ENCODE data around the gene SEC22A. TPM values are rescaled to one million over a fixed set of nuclear protein-coding genes. Genes with fewer than 3 reads are reported as not detected.

SEC22A gene
- total RNA-seq, 3 donors from 2014 or later (not counting 1 experiment from before 2014, with no cell fraction given): 16.4 to 21.2 (median 17.0) TPM

DNA sequence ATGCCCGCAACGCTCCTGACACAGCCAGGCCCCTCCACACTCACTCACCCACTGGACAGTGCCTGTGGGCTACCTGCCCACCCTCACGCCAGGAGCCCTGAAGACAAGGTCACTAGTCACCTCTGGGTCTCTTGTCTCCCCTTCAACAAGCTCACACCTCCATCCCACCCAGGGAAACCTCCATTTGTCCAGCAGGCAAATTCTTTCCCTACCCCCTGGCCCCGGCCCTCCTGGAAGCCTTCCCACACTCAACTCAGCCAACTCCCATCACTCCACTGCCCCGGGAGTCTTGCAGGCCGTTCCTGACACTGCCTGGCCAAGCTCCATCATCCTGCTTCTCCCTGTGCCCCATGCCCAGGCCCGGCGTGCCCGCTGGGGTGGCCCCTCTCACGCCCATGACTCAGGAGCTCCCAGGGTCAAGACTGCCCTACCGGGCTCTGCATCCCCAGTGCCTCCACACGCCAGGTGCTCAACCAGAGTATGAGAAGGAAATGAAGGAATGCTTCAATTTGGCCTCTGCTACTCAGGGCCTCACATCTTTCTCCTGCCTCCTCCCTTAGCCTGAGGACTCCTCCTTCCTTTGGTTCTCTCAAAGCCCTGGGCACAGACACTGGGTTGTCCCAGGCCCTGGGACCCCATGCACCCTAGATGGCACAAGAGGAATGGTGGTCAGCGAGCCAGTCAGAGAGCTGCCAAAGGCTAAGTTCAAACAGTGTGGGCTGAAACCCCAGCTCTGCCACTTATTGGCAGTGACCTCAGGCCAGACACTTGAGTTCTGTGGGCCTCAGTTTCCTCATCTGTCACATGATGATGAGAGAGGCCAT lies 88.6 kb downstream of the SEC22A start:
- intact Hi-C loops (cut with micrococcal nuclease): no loop called here
- Mint-ChIP-seq H3K4me3 (no peak overlapping the region), H3K27me3 (ENCODE audit: low read depth in 2 of 2) (no peaks in the 10 kb centered on the region), H3K4me1 (peaks cover 0 to 5% of the 10 kb centered on the region in 2 donors), H3K27ac (no peak overlapping the region), H3K36me3 (no peaks in the 10 kb centered on the region), H3K9me3 (no peaks in the 10 kb centered on the region)
- no peak for ATAC-seq
- TF ChIP-seq, protein P1, sequence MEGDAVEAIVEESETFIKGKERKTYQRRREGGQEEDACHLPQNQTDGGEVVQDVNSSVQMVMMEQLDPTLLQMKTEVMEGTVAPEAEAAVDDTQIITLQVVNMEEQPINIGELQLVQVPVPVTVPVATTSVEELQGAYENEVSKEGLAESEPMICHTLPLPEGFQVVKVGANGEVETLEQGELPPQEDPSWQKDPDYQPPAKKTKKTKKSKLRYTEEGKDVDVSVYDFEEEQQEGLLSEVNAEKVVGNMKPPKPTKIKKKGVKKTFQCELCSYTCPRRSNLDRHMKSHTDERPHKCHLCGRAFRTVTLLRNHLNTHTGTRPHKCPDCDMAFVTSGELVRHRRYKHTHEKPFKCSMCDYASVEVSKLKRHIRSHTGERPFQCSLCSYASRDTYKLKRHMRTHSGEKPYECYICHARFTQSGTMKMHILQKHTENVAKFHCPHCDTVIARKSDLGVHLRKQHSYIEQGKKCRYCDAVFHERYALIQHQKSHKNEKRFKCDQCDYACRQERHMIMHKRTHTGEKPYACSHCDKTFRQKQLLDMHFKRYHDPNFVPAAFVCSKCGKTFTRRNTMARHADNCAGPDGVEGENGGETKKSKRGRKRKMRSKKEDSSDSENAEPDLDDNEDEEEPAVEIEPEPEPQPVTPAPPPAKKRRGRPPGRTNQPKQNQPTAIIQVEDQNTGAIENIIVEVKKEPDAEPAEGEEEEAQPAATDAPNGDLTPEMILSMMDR (IDR thresholded peaks at IDR 0.05): no peak
- Histone ChIP-seq H3K27ac (ENCODE audit: low read length) (no peak overlapping the region), H3K9me3 (ENCODE audit: control insufficient read depth, insufficient read depth, low read length) (no peaks in the 10 kb centered on the region), H3K4me3 (ENCODE audit: low read length) (no peak overlapping the region), H3K27me3 (ENCODE audit: control insufficient read depth, insufficient read depth, low read length) (no peaks in the 10 kb centered on the region), H3K4me1 (ENCODE audit: control insufficient read depth, insufficient read depth, low read length) (no peaks in the 10 kb centered on the region), H3K36me3 (ENCODE audit: control insufficient read depth, insufficient read depth, low read length) (no peaks in the 10 kb centered on the region)
- no peak for DNase-seq
- 87% methylated on average over 12 of the region's 13 CpGs for WGBS (ENCODE audit: insufficient coverage)

DNA sequence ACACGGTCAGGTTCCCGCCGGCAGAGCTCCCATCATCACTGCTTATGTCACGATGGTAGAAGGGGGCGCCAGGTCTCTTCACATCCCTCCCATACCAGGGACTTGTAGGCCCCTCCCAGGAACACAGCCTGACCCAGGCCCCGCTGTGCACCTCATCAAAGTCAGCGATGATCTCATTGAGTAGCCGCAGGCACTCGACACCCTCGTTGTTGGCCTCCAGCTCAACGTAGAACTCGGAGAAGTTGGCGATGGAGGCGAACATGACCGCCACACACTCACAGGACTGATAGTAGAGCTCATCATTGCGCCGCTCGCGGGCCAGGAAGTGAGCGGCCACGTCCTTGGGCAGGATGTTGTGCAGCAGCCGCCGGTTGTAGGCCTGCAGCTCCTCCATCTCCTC lies 89.2 kb downstream of the SEC22A start:
- Mint-ChIP-seq H3K4me3 (no peak overlapping the region), H3K36me3 (no peaks in the 10 kb centered on the region), H3K4me1 (peaks cover 0 to 5% of the 10 kb centered on the region in 2 donors), H3K27ac (no peak overlapping the region), H3K9me3 (no peaks in the 10 kb centered on the region), H3K27me3 (ENCODE audit: low read depth in 2 of 2) (no peaks in the 10 kb centered on the region)
- WGBS (ENCODE audit: insufficient coverage): 90% methylated on average over 23 of the region's 23 CpGs
- no peaks in the 10 kb centered on the region for H3K9me3 ChIP-seq (ENCODE audit: control insufficient read depth, insufficient read depth, low read length)
- H3K4me1 ChIP-seq (ENCODE audit: control insufficient read depth, insufficient read depth, low read length): no peaks in the 10 kb centered on the region
- H3K36me3 ChIP-seq (ENCODE audit: control insufficient read depth, insufficient read depth, low read length): no peaks in the 10 kb centered on the region
- no peak for ATAC-seq
- no peak for DNase-seq
- no peaks in the 10 kb centered on the region for H3K27me3 ChIP-seq (ENCODE audit: control insufficient read depth, insufficient read depth, low read length)
- H3K27ac ChIP-seq (ENCODE audit: low read length): no peak overlapping the region
- intact Hi-C loops (cut with micrococcal nuclease): no loop called here
- no peak overlapping the region for H3K4me3 ChIP-seq (ENCODE audit: low read length)
- TF ChIP-seq, protein P1 (IDR thresholded peaks at IDR 0.05): no peak

DNA sequence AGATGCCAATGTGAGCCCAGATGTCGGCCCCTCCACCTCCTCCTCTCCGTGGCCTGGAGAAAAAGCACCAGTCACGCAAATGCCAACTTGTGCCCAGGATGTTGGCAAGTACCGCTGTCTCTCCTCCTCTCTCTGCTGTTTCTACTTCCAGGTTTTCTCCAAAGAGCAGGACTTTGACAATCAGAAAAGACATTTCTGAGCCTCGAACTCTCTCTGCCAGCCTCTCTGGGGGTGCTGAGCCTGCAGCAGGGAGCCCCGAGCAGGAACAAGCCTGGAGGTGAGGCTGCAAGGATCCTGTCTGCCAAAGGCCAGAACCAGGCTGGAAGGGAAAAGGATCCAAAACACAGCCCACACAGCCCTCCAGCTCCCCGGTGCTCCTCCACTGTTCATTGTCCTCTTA lies 89.7 kb downstream of the SEC22A start:
- Histone ChIP-seq H3K9me3 (ENCODE audit: control insufficient read depth, insufficient read depth, low read length) (no peaks in the 10 kb centered on the region), H3K27me3 (ENCODE audit: control insufficient read depth, insufficient read depth, low read length) (no peaks in the 10 kb centered on the region), H3K4me3 (ENCODE audit: low read length) (no peak overlapping the region), H3K36me3 (ENCODE audit: control insufficient read depth, insufficient read depth, low read length) (no peaks in the 10 kb centered on the region), H3K27ac (ENCODE audit: low read length) (no peak overlapping the region), H3K4me1 (ENCODE audit: control insufficient read depth, insufficient read depth, low read length) (no peaks in the 10 kb centered on the region)
- H3K36me3 Mint-ChIP-seq: no peaks in the 10 kb centered on the region
- no peak overlapping the region for H3K27ac Mint-ChIP-seq
- DNase-seq: no peak
- WGBS (ENCODE audit: insufficient coverage): 79% methylated on average over 7 of the region's 7 CpGs
- H3K9me3 Mint-ChIP-seq: no peaks in the 10 kb centered on the region
- no peak overlapping the region for H3K4me3 Mint-ChIP-seq
- no peaks in the 10 kb centered on the region for H3K27me3 Mint-ChIP-seq (ENCODE audit: low read depth in 2 of 2)
- peaks cover 0 to 5% of the 10 kb centered on the region in 2 donors for H3K4me1 Mint-ChIP-seq
- TF ChIP-seq, protein P1 (IDR thresholded peaks at IDR 0.05): no peak
- no peak for ATAC-seq
- intact Hi-C loops (cut with micrococcal nuclease): no loop called here
